Osteocyte (in vitro differentiated cells): ENCODE data around the gene GNA15. TPM values are rescaled to one million over a fixed set of nuclear protein-coding genes. Genes with fewer than 3 reads are reported as not detected.
"Not testable (repeated sequence)": the region's sequence is repeated elsewhere in the genome, so short reads cannot be mapped to it uniquely, and the experiment has no call there.

Source experiments
- DNase-seq: peaks from one replicate; pipeline ENCODE4 v3.0.0; 2021; ENCODE audit warnings: mixed read lengths; ENCODE audit not compliant: unreplicated experiment; ENCODE audit errors: extremely low spot score
- H3K27ac Mint-ChIP-seq: one replicate; pipeline ENCODE4 v1.8.0; 2021; ENCODE audit warnings: mild to moderate bottlenecking, mixed read lengths; ENCODE audit not compliant: unreplicated experiment
- H3K27me3 Mint-ChIP-seq: one replicate; pipeline ENCODE4 v1.8.0; 2021; ENCODE audit warnings: mixed read lengths; ENCODE audit not compliant: unreplicated experiment
- H3K36me3 Mint-ChIP-seq: one replicate; pipeline ENCODE4 v1.8.0; 2021; ENCODE audit warnings: mixed read lengths; ENCODE audit not compliant: unreplicated experiment
- H3K4me1 Mint-ChIP-seq: one replicate; pipeline ENCODE4 v1.8.0; 2021; ENCODE audit warnings: mixed read lengths; ENCODE audit not compliant: unreplicated experiment
- H3K4me3 Mint-ChIP-seq: one replicate; pipeline ENCODE4 v1.8.0; 2021; ENCODE audit warnings: mild to moderate bottlenecking, moderate library complexity, mixed read lengths; ENCODE audit not compliant: unreplicated experiment
- H3K9me3 Mint-ChIP-seq: one replicate; pipeline ENCODE4 v1.8.0; 2021; ENCODE audit warnings: mixed read lengths; ENCODE audit not compliant: unreplicated experiment
- CTCF ChIP-seq: fragments of 200-600 bp; sonication (generic); IDR thresholded peaks from 2 replicates; pipeline ENCODE4 v1.5.0; 2021; ENCODE audit warnings: antibody characterized with exemption, mild to moderate bottlenecking, moderate library complexity
- total RNA-seq: library from RNA; stranded (reverse); gene quantifications from 2 replicates; pipeline ENCODE4 v1.2.1, GENCODE V29; 2021

The GNA15 gene
- total RNA-seq, 1 donor from 2014 or later = not detected

GRCh38 chr19:3196933-3197205, 61.0 kb downstream of the GNA15 start:
- Mint-ChIP-seq H3K4me1 (no peaks in the 10 kb centered on the region), H3K36me3 (peaks cover 6% of the 10 kb centered on the region), H3K27me3 (no peaks in the 10 kb centered on the region), H3K27ac (no peak overlapping the region), H3K4me3 (no peak overlapping the region), H3K9me3 (no peaks in the 10 kb centered on the region)
- no peak for TF ChIP-seq CTCF
- no peak for DNase-seq

GRCh38 chr19:3198901-3199700, 63.3 kb downstream of the GNA15 start:
- no peak overlapping the region for H3K27ac Mint-ChIP-seq
- DNase-seq = no peak
- H3K36me3 Mint-ChIP-seq = peaks cover 4% of the 10 kb centered on the region
- no peaks in the 10 kb centered on the region for H3K4me1 Mint-ChIP-seq
- no peaks in the 10 kb centered on the region for H3K27me3 Mint-ChIP-seq
- H3K9me3 Mint-ChIP-seq = no peaks in the 10 kb centered on the region
- H3K4me3 Mint-ChIP-seq = no peak overlapping the region
- no peak for TF ChIP-seq CTCF

GRCh38 chr19:3201072-3201700, 65.4 kb downstream of the GNA15 start:
- no peak overlapping the region for H3K4me3 Mint-ChIP-seq
- H3K27ac Mint-ChIP-seq = no peak overlapping the region
- no peaks in the 10 kb centered on the region for H3K9me3 Mint-ChIP-seq
- no peaks in the 10 kb centered on the region for H3K36me3 Mint-ChIP-seq
- DNase-seq = no peak
- no peaks in the 10 kb centered on the region for H3K4me1 Mint-ChIP-seq
- TF ChIP-seq CTCF = no peak
- H3K27me3 Mint-ChIP-seq = no peaks in the 10 kb centered on the region

- Mint-ChIP-seq H3K9me3 (no peaks in the 10 kb centered on the region), H3K27ac (no peak overlapping the region), H3K36me3 (no peaks in the 10 kb centered on the region), H3K4me1 (no peaks in the 10 kb centered on the region), H3K27me3 (no peaks in the 10 kb centered on the region), H3K4me3 (no peak overlapping the region)
- no peak for DNase-seq
- no peak for TF ChIP-seq CTCF
These were observed 66.1 kb downstream of the GNA15 start for GRCh38 chr19:3201911-3202310.

- Mint-ChIP-seq H3K9me3 (no peaks in the 10 kb centered on the region), H3K4me3 (no peak overlapping the region), H3K27me3 (no peaks in the 10 kb centered on the region), H3K4me1 (no peaks in the 10 kb centered on the region), H3K36me3 (no peaks in the 10 kb centered on the region), H3K27ac (no peak overlapping the region)
- no peak for TF ChIP-seq CTCF
- no peak for DNase-seq
These were observed 66.5 kb downstream of the GNA15 start for GRCh38 chr19:3202346-3202745.

GRCh38 chr19:3202895-3203294, 67.1 kb downstream of the GNA15 start:
- not testable (repeated sequence) for DNase-seq, H3K4me3 Mint-ChIP-seq, H3K27ac Mint-ChIP-seq, H3K27me3 Mint-ChIP-seq, H3K9me3 Mint-ChIP-seq, H3K36me3 Mint-ChIP-seq, H3K4me1 Mint-ChIP-seq
